Aorta (tissue), 5 donors: ENCODE measurements around the gene SLC44A3. TPM values are rescaled to one million over a fixed set of nuclear protein-coding genes. Genes with fewer than 3 reads are reported as not detected.

Source experiments
- ATAC-seq: fragments of 200-7000 bp; cut with Tn5 transposase; one replicate; pipeline ENCODE4 v1.9.1; 2022; ENCODE audit warnings: moderate library complexity; ENCODE audit not compliant: low FRiP score
- DNase-seq, 2 donors: peaks; one replicate each; pipeline ENCODE4 v3.0.0-alpha.2; 2020
- H3K27ac ChIP-seq, 2 donors: one replicate each; pipeline ENCODE4 v1.5.1; 2013; ENCODE audit warnings: low read length in 2 of 2, mild to moderate bottlenecking in 2 of 2, moderate library complexity in 2 of 2, control low read depth in 1 of 2, inconsistent platforms in 1 of 2, low read depth in 1 of 2
- H3K27me3 ChIP-seq, 2 donors: one replicate each; pipeline ENCODE4 v1.6.1; 2013; ENCODE audit warnings: control low read depth in 1 of 2, low read length in 1 of 2, mild to moderate bottlenecking in 1 of 2, moderate library complexity in 1 of 2; ENCODE audit not compliant: insufficient read depth in 2 of 2, control insufficient read depth in 1 of 2
- H3K36me3 ChIP-seq, 2 donors: one replicate each; pipeline ENCODE4 v1.6.1; 2013; ENCODE audit warnings: control low read depth in 1 of 2, low read length in 1 of 2, mild to moderate bottlenecking in 1 of 2; ENCODE audit not compliant: insufficient read depth in 2 of 2, control insufficient read depth in 1 of 2
- H3K4me1 ChIP-seq, 2 donors: one replicate each; pipeline ENCODE4 v1.6.1; 2013; ENCODE audit warnings: low read length in 2 of 2, control low read depth in 1 of 2, mild to moderate bottlenecking in 1 of 2, moderate library complexity in 1 of 2; ENCODE audit not compliant: insufficient read depth in 2 of 2, control insufficient read depth in 1 of 2
- H3K4me3 ChIP-seq, 2 donors: one replicate each; pipeline ENCODE4 v1.5.1; 2013; ENCODE audit warnings: low read length in 2 of 2, control low read depth in 1 of 2, mild to moderate bottlenecking in 1 of 2
- H3K9me3 ChIP-seq: one replicate; pipeline ENCODE4 v1.6.1; 2013; ENCODE audit warnings: mild to moderate bottlenecking, low read length; ENCODE audit not compliant: control insufficient read depth
- WGBS, 2 donors: extraction: QIAGEN DNeasy Blood & Tissue Kit; methylation state at CpG; one replicate each; pipeline ENCODE4 v1.1.7; 2013; 5-methylcytosine and 5-hydroxymethylcytosine counted together
- intact Hi-C, 2 donors: fragments of 100-400 bp; cut with DNase I; formaldehyde crosslinking; loops; one replicate each; pipeline versions ENCODE4 v1.14.2 to v1.15.0; 2022
- polyA plus RNA-seq, 2 donors: library from polyadenylated mRNA; stranded (reverse); fragments of 200-250 nt; gene quantifications; one replicate each; pipeline ENCODE4 v1.2.3, GENCODE V29; 2013
- total RNA-seq, 2 donors: library from RNA; stranded (reverse); fragmentation: NEBNext Ultra II Directional; extraction: Animal tissue kit (Norgen Biotek cat#: 25700); gene quantifications; one replicate each; pipeline ENCODE4 v1.2.1, GENCODE V29; 2021
- donor health status: healthy with polysubstance abuse.
- donor health status: Bipolar disorder and iron deficiency.
- donor health status: DM: no; HTN: no; CAD: no.
- donor health status: DM: no; HTN: no; CAD: no.
- donor health status: DM: yes; HTN: yes; CAD: no.

The SLC44A3 gene
- total and polyA plus RNA-seq, 4 donors: 2.3 to 7.2 (median 4.3) TPM

GRCh38 chr1:94783342-94784189 lies 36.6 kb upstream of the SLC44A3 start:
- WGBS, 2 donors: 3 to 6% methylated on average over 12 of the region's 12 CpGs
- Histone ChIP-seq H3K4me3 (no peak overlapping the region), H3K36me3 (no peaks in the 10 kb centered on the region), H3K27me3 (no peaks in the 10 kb centered on the region), H3K27ac (peak overlapping the region; percentile 97 to 99), H3K4me1 (peaks cover 0 to 3% of the 10 kb centered on the region in 2 donors), H3K9me3 (no peaks in the 10 kb centered on the region)
- intact Hi-C loops: loop anchor here in 1 of 2 donors (2.0 to 5.0 kb wide), 2 partner anchors 55 to 241 kb away; partner anchors contain the start of gene F3
- ATAC-seq (peak; percentile 96), DNase-seq (peak; percentile 93 to 94)

GRCh38 chr1:94784190-94784515 lies 36.0 kb upstream of the SLC44A3 start:
- ATAC-seq: peak; percentile 1
- peaks cover 0 to 3% of the 10 kb centered on the region in 2 donors for H3K4me1 ChIP-seq
- H3K27ac ChIP-seq: peak overlapping the region; percentile 97 to 99
- H3K4me3 ChIP-seq: no peak overlapping the region
- intact Hi-C loops: loop anchor here in 1 of 2 donors (5.0 kb wide), 1 partner anchor 242 kb away; the partner anchor contains the start of gene F3
- DNase-seq: no peak
- no peaks in the 10 kb centered on the region for H3K36me3 ChIP-seq
- no peaks in the 10 kb centered on the region for H3K27me3 ChIP-seq
- 41 to 44% methylated on average over 7 of the region's 7 CpGs for WGBS, 2 donors
- no peaks in the 10 kb centered on the region for H3K9me3 ChIP-seq

GRCh38 chr1:94787691-94788090 lies 32.5 kb upstream of the SLC44A3 start:
- ATAC-seq (no peak), DNase-seq (no peak)
- intact Hi-C loops: loop anchor here in 1 of 2 donors (5.0 kb wide), 1 partner anchor 140 kb away; no protein-coding TSS in a partner anchor
- H3K36me3 ChIP-seq: no peaks in the 10 kb centered on the region
- no peak overlapping the region for H3K27ac ChIP-seq
- no peak overlapping the region for H3K4me3 ChIP-seq
- H3K9me3 ChIP-seq: no peaks in the 10 kb centered on the region
- no peaks in the 10 kb centered on the region for H3K27me3 ChIP-seq
- 97 to 100% methylated on average over 1 of the region's 1 CpG for WGBS, 2 donors
- H3K4me1 ChIP-seq: peaks cover 0 to 6% of the 10 kb centered on the region in 2 donors

GRCh38 chr1:94790246-94790645 lies 29.9 kb upstream of the SLC44A3 start:
- 71 to 79% methylated on average over 2 of the region's 2 CpGs for WGBS, 2 donors
- DNase-seq: no peak
- Histone ChIP-seq H3K27me3 (no peaks in the 10 kb centered on the region), H3K27ac (no peak overlapping the region), H3K9me3 (no peaks in the 10 kb centered on the region), H3K4me3 (no peak overlapping the region), H3K36me3 (no peaks in the 10 kb centered on the region), H3K4me1 (peaks cover 2 to 9% of the 10 kb centered on the region in 2 donors)
- ATAC-seq: no peak
- intact Hi-C loops: no loop called here

GRCh38 chr1:94790670-94791069 lies 29.5 kb upstream of the SLC44A3 start:
- intact Hi-C loops: no loop called here
- Histone ChIP-seq H3K4me1 (peaks cover 2 to 9% of the 10 kb centered on the region in 2 donors), H3K36me3 (no peaks in the 10 kb centered on the region), H3K9me3 (no peaks in the 10 kb centered on the region), H3K4me3 (no peak overlapping the region), H3K27ac (no peak overlapping the region), H3K27me3 (no peaks in the 10 kb centered on the region)
- ATAC-seq: no peak
- DNase-seq: no peak
- 94 to 99% methylated on average over 1 of the region's 1 CpG for WGBS, 2 donors

GRCh38 chr1:94792473-94793295 lies 27.5 kb upstream of the SLC44A3 start:
- 10 to 12% methylated on average over 5 of the region's 5 CpGs for WGBS, 2 donors
- intact Hi-C loops: no loop called here
- ATAC-seq (peak; percentile 89), DNase-seq (no peak)
- Histone ChIP-seq H3K27ac (peak overlapping the region in 1 of 2 donors; percentile 95), H3K36me3 (no peaks in the 10 kb centered on the region), H3K4me1 (peaks cover 2 to 6% of the 10 kb centered on the region in 2 donors), H3K9me3 (no peaks in the 10 kb centered on the region), H3K4me3 (no peak overlapping the region), H3K27me3 (no peaks in the 10 kb centered on the region)

GRCh38 chr1:94793296-94793656 lies 26.9 kb upstream of the SLC44A3 start:
- Histone ChIP-seq H3K36me3 (no peaks in the 10 kb centered on the region), H3K27me3 (no peaks in the 10 kb centered on the region), H3K4me3 (no peak overlapping the region), H3K27ac (peak overlapping the region; percentile 9 to 64), H3K4me1 (peaks cover 2 to 6% of the 10 kb centered on the region in 2 donors), H3K9me3 (no peaks in the 10 kb centered on the region)
- 34 to 50% methylated on average over 5 of the region's 5 CpGs for WGBS, 2 donors
- peak; percentile 86 for ATAC-seq
- no peak for DNase-seq
- intact Hi-C loops: no loop called here

- ATAC-seq: no peak
- Histone ChIP-seq H3K4me1 (peaks cover 2 to 6% of the 10 kb centered on the region in 2 donors), H3K36me3 (no peaks in the 10 kb centered on the region), H3K27me3 (no peaks in the 10 kb centered on the region), H3K4me3 (no peak overlapping the region), H3K9me3 (no peaks in the 10 kb centered on the region), H3K27ac (no peak overlapping the region)
- 63 to 74% methylated on average over 7 of the region's 7 CpGs for WGBS, 2 donors
- intact Hi-C loops: no loop called here
- DNase-seq: no peak
Measured at GRCh38 chr1:94795434-94795833, 24.7 kb upstream of the SLC44A3 start.
